HepG2 (cell line): ENCODE data around the gene GAREM2. TPM values are rescaled to one million over a fixed set of nuclear protein-coding genes. Genes with fewer than 3 reads are reported as not detected.

Experiments used
- ATAC-seq: fragments of 200-7000 bp; cut with Tn5 transposase; 3 replicates; pipeline ENCODE4 v1.9.1; 2020; ENCODE audit warnings: mild to moderate bottlenecking, moderate library complexity
- BruUV-seq: library from RNA; stranded (reverse); fragments of 400-500 nt; replicated peaks from 2 replicates; lab custom pipeline; 2021; lab: Mats Ljungman, UMichigan
- CTCF ChIA-PET: fragments of 300-600 bp; formaldehyde crosslinking; extraction: SDS; loops from one replicate; lab custom pipeline; 2021; ENCODE audit warnings: low total read pairs, inconsistent platforms, low intra/inter-chr PET ratio; lab: Yijun Ruan, JAX
- POLR2A ChIA-PET: fragments of 350-600 bp; sonication (Branson Sonifier 250); formaldehyde crosslinking; loops from one replicate; lab custom pipeline; 2020; ENCODE audit warnings: antibody characterized with exemption, inconsistent platforms; lab: Yijun Ruan, JAX
- DNase-seq: peaks from one replicate; pipeline ENCODE4 v3.0.0-alpha.2; 2015; ENCODE audit warnings: low spot score
- FAIRE-seq: peaks from 3 replicates; lab custom pipeline; 2011; peaks lifted over from hg19 to GRCh38; lab: Jason Lieb, UNC
- H2AFZ ChIP-seq: one replicate; pipeline ENCODE4 v1.6.1; 2011; ENCODE audit warnings: low read length, inconsistent platforms
- H3K27ac ChIP-seq: fragments of 300-600 bp; 3 replicates; pipeline ENCODE4 v1.8.0; 2011; ENCODE audit warnings: mixed run types, mild to moderate bottlenecking, mixed read lengths, low read length, inconsistent platforms; ENCODE audit not compliant: insufficient read depth; ENCODE audit errors: extremely low read length
- H3K27me3 ChIP-seq, 2 experiments: fragments of 200-600 bp in 1 of 2; 2 replicates in 1 of 2; 3 replicates in 1 of 2; pipeline versions ENCODE4 v1.6.0 to v1.8.0; 2011; ENCODE audit warnings: low read length in 2 of 2, mild to moderate bottlenecking in 2 of 2, moderate library complexity in 2 of 2, inconsistent platforms in 1 of 2; ENCODE audit not compliant: insufficient read depth in 2 of 2, control insufficient read depth in 1 of 2
- H3K36me3 ChIP-seq, 2 experiments: fragments of 200-600 bp in 1 of 2; replicated peaks in 1 of 2; 2 replicates in 1 of 2; 3 replicates in 1 of 2; pipeline versions ENCODE4 v1.5.1 to v1.8.0; 2011; ENCODE audit warnings: low read length in 2 of 2, inconsistent platforms in 1 of 2; ENCODE audit not compliant: insufficient read depth in 2 of 2, control insufficient read depth in 1 of 2
- H3K4me1 ChIP-seq: 2 replicates; pipeline ENCODE4 v1.5.1; 2012; ENCODE audit warnings: low read length, inconsistent platforms; ENCODE audit not compliant: insufficient read depth
- H3K4me2 ChIP-seq: 2 replicates; pipeline ENCODE4 v1.6.0; 2011; ENCODE audit warnings: low read depth, low read length, inconsistent platforms
- H3K4me3 ChIP-seq, 3 experiments: fragments of 200-600 bp in 1 of 3; sonication (generic), shearing (Covaris generic) in 1 of 3; replicated peaks in 1 of 3; 2 replicates each; pipeline ENCODE4 v1.5.1; 2011 to 2016; ENCODE audit warnings: low read length in 3 of 3, inconsistent platforms in 2 of 3, low read depth in 2 of 3, mild to moderate bottlenecking in 2 of 3, control low read depth in 1 of 3, mixed read lengths in 1 of 3; ENCODE audit not compliant: insufficient read depth in 1 of 3
- H3K79me2 ChIP-seq: one replicate; pipeline ENCODE4 v1.6.1; 2011; ENCODE audit warnings: low read length, inconsistent platforms; ENCODE audit not compliant: insufficient read depth
- H3K9ac ChIP-seq: 2 replicates; pipeline ENCODE4 v1.6.0; 2011; ENCODE audit warnings: mild to moderate bottlenecking, low read depth, low read length, inconsistent platforms; ENCODE audit not compliant: insufficient read depth
- H3K9me3 ChIP-seq: 2 replicates; pipeline ENCODE4 v1.5.1; 2012; ENCODE audit warnings: mild to moderate bottlenecking, low read length
- H4K20me1 ChIP-seq: 2 replicates; pipeline ENCODE4 v1.6.0; 2011; ENCODE audit warnings: inconsistent platforms, mild to moderate bottlenecking, low read length, moderate library complexity; ENCODE audit not compliant: insufficient read depth
- ASH2L ChIP-seq: fragments of 300-600, 200-600 bp; sonication (generic); IDR thresholded peaks from 2 replicates; pipeline ENCODE4 v1.7.0; 2017; ENCODE audit warnings: low read depth, mild to moderate bottlenecking, moderate library complexity, mixed read lengths, low read length; ENCODE audit not compliant: insufficient read length
- CC2D1A ChIP-seq: sonication (generic); formaldehyde crosslinking; IDR thresholded peaks from 2 replicates; pipeline ENCODE4 v1.8.1; 2023; ENCODE audit warnings: mild to moderate bottlenecking, missing genetic modification reagents
- CREB1 ChIP-seq, 2 experiments: fragments of 450-650 bp in 1 of 2; IDR thresholded peaks; 2 replicates each; pipeline ENCODE4 v1.6.1; 2016 to 2017; ENCODE audit warnings: control low read depth in 1 of 2, mild to moderate bottlenecking in 1 of 2, missing compliant biosample characterization in 1 of 2, missing genetic modification characterization in 1 of 2
- FOXK2 ChIP-seq: fragments of 450-650 bp; IDR thresholded peaks from 2 replicates; pipeline ENCODE4 v1.6.1; 2016
- FOXM1 ChIP-seq: sonication (generic); formaldehyde crosslinking; IDR thresholded peaks from 2 replicates; pipeline ENCODE4 v1.5.0; 2020; ENCODE audit warnings: missing genetic modification reagents
- HIVEP1 ChIP-seq: sonication (generic); formaldehyde crosslinking; IDR thresholded peaks from 2 replicates; pipeline ENCODE4 v1.4.0; 2020; ENCODE audit warnings: mild to moderate bottlenecking, missing genetic modification reagents
- SALL1 ChIP-seq: sonication (generic); formaldehyde crosslinking; IDR thresholded peaks from 2 replicates; pipeline ENCODE4 v1.8.0; 2022; ENCODE audit warnings: mild to moderate bottlenecking, missing genetic modification reagents
- SNAPC4 ChIP-seq: sonication (generic); formaldehyde crosslinking; IDR thresholded peaks from 2 replicates; pipeline ENCODE4 v1.4.0; 2020; ENCODE audit warnings: mild to moderate bottlenecking, missing genetic modification reagents
- ZMAT3 ChIP-seq: sonication (generic); formaldehyde crosslinking; conservative IDR thresholded peaks from 2 replicates; pipeline ENCODE4 v1.7.0; 2021; ENCODE audit warnings: missing genetic modification reagents
- ZNF160 ChIP-seq: sonication (generic); formaldehyde crosslinking; IDR thresholded peaks from 2 replicates; pipeline ENCODE4 v1.8.0; 2022; ENCODE audit warnings: mild to moderate bottlenecking, inconsistent platforms, missing genetic modification reagents
- ZNF180 ChIP-seq: sonication (generic); formaldehyde crosslinking; IDR thresholded peaks from 2 replicates; pipeline ENCODE4 v1.4.0; 2020; ENCODE audit warnings: low read depth, missing genetic modification reagents, borderline replicate concordance
- ZNF367 ChIP-seq: sonication (generic); formaldehyde crosslinking; IDR thresholded peaks from 2 replicates; pipeline ENCODE4 v1.4.0; 2020; ENCODE audit warnings: missing genetic modification reagents, borderline replicate concordance
- ZNF780A ChIP-seq: sonication (generic); formaldehyde crosslinking; IDR thresholded peaks from 2 replicates; pipeline ENCODE4 v1.8.0; 2022; ENCODE audit warnings: mild to moderate bottlenecking, missing genetic modification reagents, moderate library complexity
- WGBS: methylation state at CpG from one replicate; pipeline ENCODE4 v1.1.6; 2017; ENCODE audit warnings: low lambda C conversion rate; 5-methylcytosine and 5-hydroxymethylcytosine counted together
- in situ Hi-C: cut with HindIII; loops from 2 replicates; pipeline ENCODE4 v1.10.0; 2017; ENCODE audit warnings: low pct_unique_long_range_greater_than_20kb; ENCODE audit not compliant: extremely low pct_ligation_motif_present
- intact Hi-C: fragments of 100-400 bp; cut with micrococcal nuclease; formaldehyde crosslinking; loops from one replicate; pipeline ENCODE4 v1.10.0; 2022; ENCODE audit not compliant: unreplicated experiment
- polyA plus RNA-seq, 8 experiments: library from polyadenylated mRNA; depleted of rRNA in 3 of 8; stranded (reverse) in 7 of 8; unstranded in 1 of 8; fragments of >200 nt; fragmentation: Illumina TruSeq in 4 of 8; extraction: Trizol in 4 of 8; gene quantifications; 2 replicates each; pipeline versions ENCODE4 v1.2.1 to v1.2.3, GENCODE V29; 2011 to 2016; ENCODE audit warnings: low read depth in 4 of 8, missing spikeins in 1 of 8, mixed read lengths in 1 of 8; ENCODE audit not compliant: insufficient read depth in 1 of 8
- total RNA-seq, 5 experiments: library from RNA; depleted of rRNA; stranded (reverse); fragments of >200 nt; fragmentation: Illumina TruSeq; extraction: Trizol; gene quantifications; 2 replicates each; pipeline ENCODE4 v1.2.3, GENCODE V29; 2016; ENCODE audit warnings: low read depth in 1 of 5
- TF ChIP-seq, protein P1 (sequence below): conservative IDR thresholded peaks from 2 replicates; pipeline ENCODE4 v1.6.1; 2018; ENCODE audit warnings: missing genetic modification reagents
- TF ChIP-seq, protein P2 (sequence below): sonication (generic); formaldehyde crosslinking; IDR thresholded peaks from 2 replicates; pipeline ENCODE4 v1.4.0; 2020; ENCODE audit warnings: missing genetic modification reagents; ENCODE audit errors: not compliant biosample characterization
- TF ChIP-seq, protein P3 (sequence below): sonication (generic); formaldehyde crosslinking; IDR thresholded peaks from 2 replicates; pipeline ENCODE4 v1.8.0; 2022; ENCODE audit warnings: mild to moderate bottlenecking, missing genetic modification reagents, moderate library complexity
- TF ChIP-seq, protein P4 (sequence below): sonication (generic); formaldehyde crosslinking; IDR thresholded peaks from 2 replicates; pipeline ENCODE4 v1.4.0; 2020; ENCODE audit warnings: missing genetic modification reagents

The GAREM2 gene
- total and polyA plus RNA-seq, 2 of the 13 experiments (the other 11 are each of a cell fraction or from before 2014, with no cell fraction given): 0.29 to 0.38 TPM

DNA sequence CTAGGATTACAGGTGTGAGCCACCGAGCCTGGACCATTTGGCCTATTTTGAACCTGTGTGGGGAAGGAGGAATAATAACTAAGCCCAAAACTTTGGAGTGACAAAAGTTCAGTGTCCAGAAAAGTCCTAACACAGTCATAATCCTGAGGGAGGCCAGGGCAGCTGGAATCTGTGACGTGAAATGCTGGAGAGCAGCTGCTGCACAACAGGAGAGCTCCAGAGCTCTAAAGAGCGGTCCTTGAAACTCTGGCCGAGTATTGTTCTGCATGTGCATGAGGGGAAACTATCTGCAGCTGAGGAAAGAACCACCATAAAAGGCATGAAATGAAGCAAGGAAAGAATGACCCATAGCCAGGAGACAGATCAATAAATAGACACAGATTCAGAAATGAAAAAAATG, 43.7 kb downstream of the GAREM2 start:
- in situ Hi-C loops: no loop called here
- Histone ChIP-seq H3K9me3 (no peaks in the 10 kb centered on the region), H3K4me3 (no peak overlapping the region), H3K36me3 (peaks cover 23 to 88% of the 10 kb centered on the region in 2 experiments), H4K20me1 (no peaks in the 10 kb centered on the region), H3K4me1 (no peaks in the 10 kb centered on the region), H3K27me3 (no peaks in the 10 kb centered on the region), H3K9ac (no peak overlapping the region), H3K79me2 (no peaks in the 10 kb centered on the region), H3K4me2 (no peak overlapping the region), H3K27ac (no peak overlapping the region), H2AFZ (no peak overlapping the region)
- DNase-seq: no peak
- intact Hi-C loops: no loop called here
- ChIA-PET POLR2A (no interaction called here), CTCF (no interaction called here)
- FAIRE-seq: no peak
- 93% methylated on average over 4 of the region's 4 CpGs for WGBS
- BruUV-seq: no TSS peak
- ATAC-seq: no peak
- TF ChIP-seq, protein P1, sequence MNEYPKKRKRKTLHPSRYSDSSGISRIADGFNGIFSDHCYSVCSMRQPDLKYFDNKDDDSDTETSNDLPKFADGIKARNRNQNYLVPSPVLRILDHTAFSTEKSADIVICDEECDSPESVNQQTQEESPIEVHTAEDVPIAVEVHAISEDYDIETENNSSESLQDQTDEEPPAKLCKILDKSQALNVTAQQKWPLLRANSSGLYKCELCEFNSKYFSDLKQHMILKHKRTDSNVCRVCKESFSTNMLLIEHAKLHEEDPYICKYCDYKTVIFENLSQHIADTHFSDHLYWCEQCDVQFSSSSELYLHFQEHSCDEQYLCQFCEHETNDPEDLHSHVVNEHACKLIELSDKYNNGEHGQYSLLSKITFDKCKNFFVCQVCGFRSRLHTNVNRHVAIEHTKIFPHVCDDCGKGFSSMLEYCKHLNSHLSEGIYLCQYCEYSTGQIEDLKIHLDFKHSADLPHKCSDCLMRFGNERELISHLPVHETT (CRISPR knock-in tag): no peak
- TF ChIP-seq, protein P2, sequence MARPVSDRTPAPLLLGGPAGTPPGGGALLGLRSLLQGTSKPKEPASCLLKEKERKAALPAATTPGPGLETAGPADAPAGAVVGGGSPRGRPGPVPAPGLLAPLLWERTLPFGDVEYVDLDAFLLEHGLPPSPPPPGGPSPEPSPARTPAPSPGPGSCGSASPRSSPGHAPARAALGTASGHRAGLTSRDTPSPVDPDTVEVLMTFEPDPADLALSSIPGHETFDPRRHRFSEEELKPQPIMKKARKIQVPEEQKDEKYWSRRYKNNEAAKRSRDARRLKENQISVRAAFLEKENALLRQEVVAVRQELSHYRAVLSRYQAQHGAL: no peak
- no peak for TF ChIP-seq CC2D1A
- TF ChIP-seq ZNF780A: no peak
- TF ChIP-seq SNAPC4 (CRISPR knock-in tag): no peak
- TF ChIP-seq ZNF180: no peak
- TF ChIP-seq, protein P3, sequence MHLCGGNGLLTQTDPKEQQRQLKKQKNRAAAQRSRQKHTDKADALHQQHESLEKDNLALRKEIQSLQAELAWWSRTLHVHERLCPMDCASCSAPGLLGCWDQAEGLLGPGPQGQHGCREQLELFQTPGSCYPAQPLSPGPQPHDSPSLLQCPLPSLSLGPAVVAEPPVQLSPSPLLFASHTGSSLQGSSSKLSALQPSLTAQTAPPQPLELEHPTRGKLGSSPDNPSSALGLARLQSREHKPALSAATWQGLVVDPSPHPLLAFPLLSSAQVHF (CRISPR knock-in tag): no peak
- TF ChIP-seq HIVEP1 (CRISPR knock-in tag): no peak
- TF ChIP-seq ZNF160 (CRISPR knock-in tag): no peak
- no peak for TF ChIP-seq ASH2L
- TF ChIP-seq FOXM1 (CRISPR knock-in tag): no peak
- no peak for TF ChIP-seq SALL1 (CRISPR knock-in tag)
- TF ChIP-seq ZMAT3 (CRISPR knock-in tag): no peak
- no peak for TF ChIP-seq ZNF367 (CRISPR knock-in tag)
- no peak for TF ChIP-seq FOXK2
- TF ChIP-seq, protein P4, sequence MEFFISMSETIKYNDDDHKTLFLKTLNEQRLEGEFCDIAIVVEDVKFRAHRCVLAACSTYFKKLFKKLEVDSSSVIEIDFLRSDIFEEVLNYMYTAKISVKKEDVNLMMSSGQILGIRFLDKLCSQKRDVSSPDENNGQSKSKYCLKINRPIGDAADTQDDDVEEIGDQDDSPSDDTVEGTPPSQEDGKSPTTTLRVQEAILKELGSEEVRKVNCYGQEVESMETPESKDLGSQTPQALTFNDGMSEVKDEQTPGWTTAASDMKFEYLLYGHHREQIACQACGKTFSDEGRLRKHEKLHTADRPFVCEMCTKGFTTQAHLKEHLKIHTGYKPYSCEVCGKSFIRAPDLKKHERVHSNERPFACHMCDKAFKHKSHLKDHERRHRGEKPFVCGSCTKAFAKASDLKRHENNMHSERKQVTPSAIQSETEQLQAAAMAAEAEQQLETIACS: no peak
- no peak for TF ChIP-seq CREB1 (IDR thresholded peaks at IDR 0.05)
- TF ChIP-seq CREB1 (CRISPR knock-in tag; IDR thresholded peaks at IDR 0.05): no peak
